NK-92 (cell line): ENCODE measurements around the gene FLNB.
"Not testable (repeated sequence)": the region's sequence is repeated elsewhere in the genome, so short reads cannot be mapped to it uniquely, and the experiment has no call there.

Experiments used
- DNase-seq: peaks from one replicate; lab custom pipeline; 2025; ENCODE audit not compliant: unreplicated experiment; lab: John Stamatoyannopoulos, UW

Gene FLNB

GRCh38 chr3:57981483-57982087 lies 26.6 kb upstream of the FLNB start:
- no peak for DNase-seq

- no peak for DNase-seq
Measured at GRCh38 chr3:57982561-57983243, 25.5 kb upstream of the FLNB start.

- DNase-seq, result no peak
Measured at GRCh38 chr3:57983734-57984518, 24.3 kb upstream of the FLNB start.

- no peak for DNase-seq
Measured at GRCh38 chr3:57985176-57985983, 22.8 kb upstream of the FLNB start.

- DNase-seq, result no peak
Measured at GRCh38 chr3:57985984-57986246, 22.3 kb upstream of the FLNB start.

GRCh38 chr3:57986261-57986660 lies 22.0 kb upstream of the FLNB start:
- no peak for DNase-seq

- not testable (repeated sequence) for DNase-seq
Measured at GRCh38 chr3:57989198-57989597, 19.0 kb upstream of the FLNB start.

GRCh38 chr3:57989646-57990045 lies 18.6 kb upstream of the FLNB start:
- no peak for DNase-seq

GRCh38 chr3:57992452-57993213 lies 15.6 kb upstream of the FLNB start:
- DNase-seq, result no peak

- DNase-seq, result no peak
Measured at GRCh38 chr3:57998366-57999283, 9.6 kb upstream of the FLNB start.

- no peak for DNase-seq
Measured at GRCh38 chr3:57999417-58000115, 8.7 kb upstream of the FLNB start.

- DNase-seq, result no peak
Measured at GRCh38 chr3:58000306-58001085, 7.7 kb upstream of the FLNB start.

GRCh38 chr3:58001086-58001467 lies 7.1 kb upstream of the FLNB start:
- no peak for DNase-seq

GRCh38 chr3:58001979-58002378 lies 6.2 kb upstream of the FLNB start:
- no peak for DNase-seq

- no peak for DNase-seq
Measured at GRCh38 chr3:58003093-58003492, 5.1 kb upstream of the FLNB start.

- DNase-seq, result no peak
Measured at GRCh38 chr3:58004973-58005372, 3.2 kb upstream of the FLNB start.

GRCh38 chr3:58005669-58006068 lies 2.6 kb upstream of the FLNB start:
- no peak for DNase-seq

GRCh38 chr3:58006661-58007060 lies 1.6 kb upstream of the FLNB start:
- DNase-seq, result no peak
